HG02870 (cell line): ENCODE data around the gene ABHD5.

Source experiments
- ATAC-seq: cut with Tn5 transposase; IDR thresholded peaks from one replicate; pipeline ENCODE4 v1.9.1; 2021; ENCODE audit warnings: mild to moderate bottlenecking, moderate library complexity; ENCODE audit not compliant: unreplicated experiment

Gene ABHD5

DNA sequence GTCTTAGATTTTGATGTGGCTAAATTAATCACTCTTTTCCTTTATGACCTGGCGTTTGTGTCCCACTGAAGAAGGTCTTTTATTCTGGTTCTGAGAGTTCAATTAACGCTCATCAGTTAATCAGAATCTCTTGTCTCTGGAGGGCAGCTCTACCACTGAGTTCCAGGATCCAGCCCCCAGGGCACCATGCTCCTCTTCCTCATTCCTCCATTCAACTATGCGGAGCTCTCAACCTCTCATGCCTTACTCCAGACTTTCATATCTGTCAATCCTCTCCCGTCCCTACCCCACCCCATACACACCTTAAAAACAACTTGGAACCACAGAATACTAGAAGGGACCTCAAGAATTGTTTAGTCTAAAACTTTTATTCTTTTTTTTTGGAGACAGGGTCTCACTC, 4.8 kb upstream of the ABHD5 start:
- no peak for ATAC-seq

DNA sequence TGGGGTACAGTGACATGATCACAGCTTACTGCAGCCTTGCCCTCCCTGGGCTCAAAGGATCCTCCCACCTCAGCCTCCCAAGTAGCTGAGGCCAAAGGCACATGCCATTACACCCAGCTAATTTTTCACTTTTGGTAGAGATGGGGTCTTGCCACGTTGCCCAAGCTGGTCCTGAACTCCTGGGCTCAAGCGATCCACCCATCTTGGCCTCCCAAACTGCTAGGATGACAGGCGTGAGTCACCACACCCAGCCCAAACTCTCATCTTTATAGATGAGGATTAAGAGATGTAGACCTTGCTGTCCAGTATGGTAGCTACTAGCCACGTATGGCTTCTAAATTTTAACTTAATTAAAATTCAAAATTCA, 4.4 kb upstream of the ABHD5 start:
- no peak for ATAC-seq

DNA sequence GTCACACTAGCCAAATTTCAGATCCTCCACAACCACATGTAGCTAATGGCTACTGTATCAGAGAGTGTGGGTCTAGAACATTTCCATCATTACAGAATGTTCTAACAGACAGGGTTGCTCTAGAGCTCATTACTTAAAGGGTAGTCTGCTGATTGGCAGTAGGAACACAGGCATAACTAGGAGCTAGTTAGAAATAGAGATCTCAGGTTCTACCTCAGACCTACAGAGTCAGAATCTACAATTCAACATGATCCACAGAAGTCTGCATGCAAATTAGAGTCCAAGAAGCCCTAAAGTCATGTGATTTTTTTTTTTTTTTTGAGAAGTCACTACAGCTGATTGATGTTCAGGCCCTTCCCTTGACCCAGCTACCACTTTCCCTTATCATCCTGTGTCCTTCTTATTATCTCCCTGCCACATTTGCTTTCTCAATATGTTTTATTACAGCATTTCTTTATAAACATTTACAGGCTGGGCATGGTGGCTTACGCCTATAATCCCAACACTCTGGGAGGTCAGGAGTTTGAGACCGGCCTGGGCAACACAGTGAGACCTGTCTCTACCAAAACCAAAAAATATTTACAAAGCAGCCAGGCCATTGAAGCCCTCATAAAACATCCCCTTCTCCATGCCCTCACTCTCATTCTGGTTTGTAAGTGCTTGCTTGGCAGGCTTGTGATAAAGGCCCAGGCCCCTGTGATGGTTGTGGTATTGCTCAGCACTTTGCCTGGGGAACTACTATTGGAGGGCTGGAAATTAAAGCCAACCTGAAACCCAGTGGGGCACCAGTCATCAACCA, 3.8 kb upstream of the ABHD5 start:
- ATAC-seq = no peak

DNA sequence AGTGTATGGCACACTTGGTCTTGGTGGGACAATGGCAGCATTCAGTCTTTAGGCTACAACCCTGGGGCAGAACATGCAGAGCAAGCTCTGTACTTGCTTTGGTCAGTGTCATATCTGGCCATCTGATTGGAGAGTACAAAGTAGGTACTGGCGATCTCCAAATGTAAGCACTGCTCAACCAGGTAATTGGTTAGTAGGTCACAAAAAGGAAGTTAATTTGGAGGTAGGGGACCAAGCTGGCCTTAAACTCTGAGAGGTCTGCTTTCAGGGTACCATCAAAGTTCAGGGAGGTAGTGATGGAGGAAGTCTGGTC, 3.3 kb upstream of the ABHD5 start:
- no peak for ATAC-seq

DNA sequence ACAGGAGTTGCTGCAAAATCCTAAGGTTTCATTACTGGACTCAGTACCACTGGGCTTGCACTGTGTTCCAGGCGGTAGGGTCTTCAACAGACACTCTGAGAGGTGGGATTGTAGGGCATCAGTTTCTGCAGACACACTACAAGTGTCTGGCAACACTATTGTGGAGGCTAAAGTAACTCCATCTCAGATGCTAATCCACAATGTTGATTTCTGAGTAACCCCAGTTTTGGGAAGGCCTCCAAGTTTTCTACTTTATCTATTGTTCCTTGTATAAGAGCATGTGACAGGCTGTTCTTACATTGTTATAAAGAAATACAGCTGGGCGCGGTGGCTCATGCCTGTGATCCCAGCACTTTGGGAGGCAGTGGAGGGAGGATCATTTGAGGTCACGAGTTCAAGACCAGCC, 2.5 kb upstream of the ABHD5 start:
- no peak for ATAC-seq

DNA sequence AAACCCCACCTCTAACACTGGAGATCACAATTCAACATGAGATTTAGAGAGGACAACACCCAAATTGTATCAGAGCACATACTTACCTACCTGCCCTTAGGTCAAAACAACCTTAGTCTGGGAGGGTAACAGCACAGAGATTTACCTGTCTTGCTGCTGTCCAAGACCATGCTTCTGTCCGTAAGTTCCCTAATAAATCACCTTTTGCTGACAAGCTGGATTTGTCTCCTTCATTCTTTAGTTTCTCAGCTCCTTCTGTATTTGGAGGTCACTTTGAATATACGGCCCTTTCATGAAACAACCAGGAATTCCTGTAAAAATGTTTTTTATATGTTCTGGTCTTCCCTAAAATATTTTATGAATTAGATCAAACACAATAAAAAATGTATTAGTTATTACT, 1.6 kb upstream of the ABHD5 start:
- no peak for ATAC-seq

DNA sequence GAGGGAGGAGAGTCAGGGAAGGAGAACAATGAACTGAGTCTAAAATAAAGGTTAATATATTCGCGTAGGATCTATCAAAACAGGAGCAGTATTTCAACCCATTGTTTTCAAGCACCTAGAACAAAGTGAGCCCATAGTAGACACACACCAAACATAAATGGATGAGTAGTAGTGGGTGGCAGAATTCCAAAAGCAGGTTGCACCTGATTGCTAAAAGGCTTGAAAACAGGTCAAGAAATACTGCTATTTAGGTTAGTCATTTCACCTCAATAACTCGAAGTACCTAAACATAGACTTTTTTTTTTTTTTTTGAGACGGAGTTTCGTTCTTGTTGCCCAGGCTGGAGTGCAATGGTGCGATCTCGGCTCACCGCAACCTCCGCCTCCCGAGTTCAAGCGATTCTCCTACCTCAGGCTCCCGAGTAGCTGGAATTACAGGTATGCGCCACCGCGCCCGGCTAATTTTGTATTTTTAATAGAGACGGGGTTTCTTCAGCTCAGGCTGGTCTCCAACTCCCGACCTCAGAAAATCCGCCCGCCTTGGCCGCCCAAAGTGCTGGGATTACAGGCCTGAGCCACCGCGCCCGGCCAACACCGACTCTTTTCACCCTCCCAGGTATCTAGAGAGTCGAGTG, 855 bp upstream of the ABHD5 start:
- ATAC-seq = no peak

DNA sequence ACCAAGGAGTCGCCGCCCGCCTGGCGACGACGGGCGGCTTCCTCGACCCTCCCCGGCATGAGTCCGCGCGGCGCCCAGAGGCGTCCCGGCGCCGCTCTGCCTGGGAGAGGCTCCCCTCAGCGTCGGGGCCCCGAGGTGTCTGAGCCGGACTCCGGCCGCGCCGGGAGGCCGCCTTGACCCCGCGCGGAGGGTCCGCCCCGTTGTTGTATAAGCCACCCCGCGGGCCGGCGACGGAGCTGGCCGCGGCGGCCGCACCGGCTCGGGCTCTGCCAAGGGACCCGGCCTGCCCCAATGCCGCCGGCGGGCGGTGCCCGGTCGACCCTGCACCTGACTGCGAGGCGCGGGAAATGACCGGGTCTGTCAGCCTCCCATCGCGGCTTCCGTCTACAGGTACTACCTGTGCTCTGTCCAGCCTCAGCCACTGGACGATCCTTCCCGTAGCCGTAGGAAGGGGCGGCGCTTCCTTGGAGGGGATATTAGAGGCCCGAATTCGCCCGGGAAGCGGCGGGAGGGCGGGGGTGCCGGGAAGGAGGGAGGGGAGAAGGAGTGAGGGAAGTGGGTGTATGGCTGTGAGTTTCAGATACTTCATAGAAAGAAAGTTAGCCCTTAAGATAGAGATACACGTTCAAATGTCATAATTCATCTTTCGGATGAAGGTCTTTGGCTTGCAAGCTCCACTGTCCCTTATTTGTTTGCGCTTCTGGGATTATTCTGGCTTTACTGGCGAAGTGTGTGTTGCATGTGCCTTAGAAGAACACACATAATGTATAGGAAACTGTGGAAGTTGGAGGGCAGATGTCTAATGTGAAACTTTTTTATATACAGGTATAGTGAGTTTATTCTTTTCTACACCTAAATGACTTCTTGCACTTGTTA, 620 bp downstream of the ABHD5 start:
- peak; percentile 23 for ATAC-seq

DNA sequence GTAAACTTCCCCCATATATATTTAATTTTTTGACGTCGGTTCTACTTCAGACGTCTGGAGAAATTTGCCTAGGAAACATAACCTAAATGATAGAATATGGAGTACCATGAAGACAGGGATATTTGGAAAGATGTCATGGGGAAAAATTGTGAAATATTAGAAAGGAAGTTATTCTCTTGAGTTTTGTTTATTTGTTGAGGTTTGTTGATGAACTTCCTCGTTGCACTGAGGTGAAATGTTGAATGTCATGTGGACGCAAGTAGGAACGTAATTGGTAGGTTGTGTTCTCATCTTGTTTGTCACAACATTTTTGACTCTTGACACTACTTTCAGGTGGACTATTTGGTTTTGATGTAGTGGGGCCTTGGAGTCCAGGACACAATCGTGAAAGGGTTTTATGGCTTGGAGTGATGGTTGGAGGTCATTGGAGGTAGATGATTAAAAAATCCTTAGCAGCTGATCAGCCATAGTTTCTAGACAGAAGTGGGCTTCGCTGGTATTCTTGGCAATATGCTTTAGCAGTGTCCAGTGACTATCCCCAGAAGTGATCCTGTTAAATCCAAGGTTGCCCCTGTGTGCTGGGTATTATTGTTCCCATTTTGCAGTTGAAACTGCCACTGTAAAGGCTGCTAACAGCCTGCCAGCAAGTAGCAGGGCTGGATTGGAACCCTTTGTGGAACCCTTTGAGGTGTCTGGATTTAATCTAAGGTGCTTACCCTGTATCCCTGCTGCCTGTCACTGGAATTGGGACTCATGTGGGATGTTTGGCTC, 1.5 kb downstream of the ABHD5 start:
- ATAC-seq = no peak

DNA sequence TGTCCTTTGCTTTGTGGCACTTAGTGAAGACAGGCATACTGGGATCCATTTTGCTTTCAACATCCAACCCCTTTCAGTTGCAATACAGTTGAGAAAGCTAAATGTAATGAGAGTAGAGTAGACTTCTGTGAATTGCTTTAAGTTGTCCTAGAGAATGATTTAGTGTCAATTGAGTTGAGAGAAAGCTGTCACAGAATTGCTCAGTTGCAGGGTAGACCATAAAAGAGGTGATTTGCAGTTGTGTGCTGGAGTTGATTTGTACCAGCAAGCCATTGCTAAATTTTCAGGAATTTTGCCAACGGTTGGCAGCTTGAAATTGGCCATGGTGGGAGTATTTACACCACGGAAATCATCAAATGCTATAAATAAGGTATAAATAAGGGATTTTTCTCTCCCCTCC, 2.2 kb downstream of the ABHD5 start:
- ATAC-seq = no peak

DNA sequence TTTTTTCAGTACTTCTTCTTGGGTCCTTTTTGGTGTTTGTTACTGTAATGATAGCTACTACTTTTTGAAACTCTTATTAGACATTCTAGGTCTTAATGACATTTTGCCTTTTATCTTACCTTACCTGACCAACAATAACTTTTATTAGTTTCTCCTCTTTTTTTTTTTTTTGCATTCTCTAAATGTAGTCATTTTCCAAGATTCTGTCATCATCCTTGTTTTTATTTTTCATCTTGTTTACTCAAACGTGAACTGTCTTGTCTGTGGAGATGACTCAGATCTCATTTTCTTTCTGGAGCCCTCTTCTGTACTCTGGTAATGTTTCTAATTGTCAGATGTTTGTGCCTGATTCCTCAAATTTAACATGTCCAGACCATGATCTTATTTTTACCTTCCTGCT, 2.9 kb downstream of the ABHD5 start:
- no peak for ATAC-seq

DNA sequence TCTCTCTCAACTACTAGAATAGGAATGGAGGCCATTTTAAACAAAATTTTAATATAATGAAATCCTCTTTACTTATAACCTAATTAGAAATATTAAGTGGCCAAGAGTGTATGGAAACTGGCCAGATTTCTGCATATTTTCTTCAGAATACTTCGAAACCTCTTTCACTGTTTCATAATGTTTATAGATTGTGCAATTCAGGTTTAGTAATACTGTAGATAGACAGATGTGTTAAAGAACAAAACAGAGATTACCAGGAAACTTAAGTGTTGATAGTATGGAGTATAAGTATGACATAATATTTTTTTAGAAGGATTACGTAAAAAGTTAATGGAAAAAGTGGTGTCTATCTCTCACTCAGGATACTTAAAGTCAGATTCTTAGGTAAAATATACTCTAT, 4.7 kb downstream of the ABHD5 start:
- ATAC-seq = no peak

DNA sequence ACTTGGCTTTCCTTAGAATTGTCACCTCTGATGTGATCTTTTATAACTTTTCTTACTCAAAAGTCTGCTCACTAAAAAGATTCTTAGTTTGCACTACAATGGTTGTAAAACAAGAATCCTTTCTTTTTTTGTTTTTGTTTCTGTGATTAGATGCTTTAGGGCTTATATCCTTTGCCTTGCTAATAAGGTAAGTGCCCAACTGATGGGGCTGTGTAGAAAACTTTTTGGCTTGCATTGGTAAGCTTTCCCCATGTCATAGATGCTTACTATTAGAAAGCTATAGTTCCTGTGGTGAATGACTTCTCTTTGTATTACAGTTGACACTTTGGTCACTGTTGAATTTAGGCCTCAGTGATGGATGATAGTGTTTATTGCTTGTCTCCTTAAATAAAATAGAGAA, 5.1 kb downstream of the ABHD5 start:
- no peak for ATAC-seq

DNA sequence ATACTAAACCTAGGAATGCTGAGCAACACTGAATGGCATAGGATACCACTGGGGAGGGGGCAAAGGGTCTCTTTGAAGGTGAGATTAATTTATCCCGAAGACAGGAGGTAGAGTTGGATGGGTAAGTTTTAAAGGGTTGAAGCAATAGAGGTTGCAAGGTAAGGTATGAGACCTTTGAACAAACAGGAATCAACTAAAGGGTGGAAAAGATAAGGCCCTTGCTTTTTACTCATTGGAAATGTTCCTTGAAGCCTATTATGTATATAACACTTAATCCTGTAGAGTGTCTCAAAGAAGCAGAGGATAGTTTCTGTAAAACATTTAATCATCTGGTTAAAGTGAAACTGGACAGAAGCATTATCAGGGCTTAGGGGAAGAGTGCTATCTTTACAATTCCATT, 5.7 kb downstream of the ABHD5 start:
- no peak for ATAC-seq

DNA sequence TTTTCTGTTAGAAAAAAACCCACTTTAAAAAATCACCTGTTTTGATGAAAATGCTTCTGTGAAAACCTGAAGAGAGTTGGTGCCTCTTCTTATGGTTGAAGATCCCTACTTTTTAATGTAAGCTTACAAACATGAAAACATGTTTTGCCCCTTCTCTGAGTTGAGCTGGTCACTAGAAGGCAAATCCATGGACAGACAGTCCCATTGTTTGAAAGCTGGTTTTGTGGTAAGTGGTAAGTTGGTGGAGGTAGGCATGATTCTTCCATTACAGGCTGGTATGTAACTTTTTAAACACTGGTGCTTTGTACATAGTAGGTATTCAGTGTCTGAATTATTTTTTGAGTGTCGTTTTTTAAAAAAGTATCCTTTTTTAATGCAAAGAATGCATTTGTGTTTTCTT, 6.1 kb downstream of the ABHD5 start:
- ATAC-seq = no peak

DNA sequence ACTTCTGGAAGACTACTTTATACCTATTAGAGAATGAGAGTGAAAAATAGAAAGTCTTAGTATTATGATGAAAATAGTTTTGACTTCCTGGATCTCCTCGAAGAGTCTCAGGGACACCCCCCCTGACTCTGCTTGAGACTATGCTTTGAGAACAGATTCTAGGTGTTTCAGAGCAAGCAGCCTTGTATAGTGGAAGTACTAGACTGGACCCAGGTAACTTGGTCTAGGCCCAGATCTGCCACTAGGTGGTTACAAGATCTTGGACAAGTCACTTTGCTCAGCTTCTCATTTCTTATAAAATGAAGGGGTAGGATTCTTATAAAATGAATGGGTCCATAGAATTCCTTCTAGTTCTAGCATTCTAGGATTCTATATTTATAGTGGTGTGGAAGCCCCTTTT, 9.1 kb downstream of the ABHD5 start:
- ATAC-seq = peak; percentile 76

DNA sequence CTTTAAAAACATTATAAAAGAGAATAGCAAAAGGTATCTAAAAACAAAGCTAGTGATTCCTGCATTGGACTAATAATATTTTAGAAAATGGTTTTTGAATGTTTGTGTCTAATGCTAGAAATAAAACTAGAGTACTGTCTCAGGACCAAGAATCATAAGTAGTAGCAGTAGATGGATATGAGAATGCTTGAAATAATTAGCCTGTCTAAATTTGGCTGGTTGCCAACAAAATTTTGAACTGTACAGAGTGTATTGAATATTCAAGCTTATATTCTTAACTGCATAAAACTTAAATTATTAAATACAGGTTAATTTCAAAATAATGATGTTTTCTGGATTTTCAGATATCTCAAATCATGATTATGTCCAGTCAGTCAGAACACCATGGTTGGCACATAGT, 14.0 kb downstream of the ABHD5 start:
- ATAC-seq = no peak

DNA sequence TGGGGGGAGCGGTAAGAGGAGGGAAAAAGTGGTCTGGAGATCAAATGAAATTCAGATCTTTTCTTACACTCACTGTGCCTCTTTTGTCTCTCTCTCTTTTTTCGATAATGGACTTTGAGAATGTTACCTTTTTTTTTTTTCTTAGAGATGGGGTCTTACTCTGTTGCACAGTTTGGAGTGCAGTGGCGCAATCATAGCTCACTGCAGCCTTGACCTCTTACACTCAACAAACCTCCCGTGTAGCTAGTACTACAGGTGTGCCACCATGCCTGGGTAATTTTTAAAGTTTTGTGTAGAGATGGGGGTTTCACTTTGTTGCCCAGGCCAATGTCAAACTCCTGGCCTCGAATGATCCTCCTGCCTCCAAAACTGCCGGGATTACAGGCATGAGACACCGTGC, 15.6 kb downstream of the ABHD5 start:
- ATAC-seq = no peak

DNA sequence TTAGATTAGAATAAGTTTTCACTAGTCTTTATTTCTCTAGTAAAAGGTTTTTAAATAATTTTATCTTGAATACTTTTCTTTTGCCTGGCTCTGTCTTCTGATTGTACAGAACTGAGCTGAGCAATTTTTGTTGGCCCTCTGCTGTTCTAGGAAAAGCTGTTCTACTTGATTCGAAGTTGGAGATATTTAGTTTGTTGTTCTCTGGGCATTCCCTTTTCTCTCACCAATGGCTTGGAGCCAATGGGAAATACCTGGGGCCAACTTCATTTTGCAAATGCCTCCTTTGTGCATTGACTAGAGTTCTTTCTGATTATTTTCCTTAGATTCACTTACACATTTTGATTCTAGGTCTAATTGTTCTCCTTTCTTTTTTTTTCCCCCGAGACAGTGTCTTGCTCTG, 16.5 kb downstream of the ABHD5 start:
- ATAC-seq = no peak

DNA sequence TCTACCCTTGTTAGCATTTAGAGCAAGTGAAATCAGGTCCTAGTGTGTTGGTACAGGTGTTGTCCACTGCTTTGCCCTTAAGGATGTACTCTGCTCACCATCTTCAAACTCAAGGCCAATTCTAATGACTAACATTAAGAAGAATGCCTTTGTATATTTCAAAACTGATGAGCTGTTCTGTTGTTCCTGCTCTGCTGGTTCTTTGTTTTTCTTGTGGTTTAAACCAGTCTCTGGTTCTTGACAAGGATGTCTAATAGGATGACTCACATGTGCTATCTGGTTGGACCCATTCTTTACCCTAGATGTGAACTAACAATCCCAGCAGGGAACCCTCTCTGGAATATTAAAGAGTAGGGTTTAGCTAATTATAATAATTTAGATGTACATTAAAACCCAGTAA, 17.3 kb downstream of the ABHD5 start:
- ATAC-seq = no peak

DNA sequence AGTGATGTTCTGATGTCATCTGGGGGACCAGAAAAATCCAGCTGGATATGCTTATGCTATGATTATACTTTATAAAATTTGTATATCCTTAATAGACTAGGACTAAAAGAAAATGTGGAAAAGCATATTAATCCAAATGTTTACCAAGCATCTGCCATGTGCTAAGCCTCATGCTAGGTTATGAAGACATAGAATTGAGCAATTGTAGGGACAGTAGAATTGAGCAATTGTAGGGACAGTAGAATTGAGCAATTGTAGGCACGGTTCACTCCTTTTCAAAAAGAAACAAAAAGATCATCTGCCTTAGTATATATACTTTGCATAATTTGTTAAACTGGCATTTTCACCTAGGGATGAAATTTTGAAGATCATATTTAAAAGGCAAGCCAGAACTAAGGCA, 18.3 kb downstream of the ABHD5 start:
- no peak for ATAC-seq
